CD14-positive monocyte (primary cell): Measurements from ENCODE around the gene PRKN. TPM values are rescaled to one million over a fixed set of nuclear protein-coding genes. Genes with fewer than 3 reads are reported as not detected.

ENCODE experiments used
- DNase-seq, 3 donors: peaks; one replicate each; pipeline ENCODE4 v3.0.0-alpha.2; 2011 to 2022
- H2AFZ ChIP-seq: 2 replicates; pipeline ENCODE4 v1.6.0; 2012; ENCODE audit warnings: mild to moderate bottlenecking, low read depth, low read length, inconsistent platforms; ENCODE audit not compliant: insufficient read depth, poor library complexity, severe bottlenecking
- H3K27ac ChIP-seq, 2 donors: 1 replicate in 1 of 2; 2 replicates in 1 of 2; pipeline ENCODE4 v1.5.1; 2012 to 2013; ENCODE audit warnings: low read length in 2 of 2, control low read depth in 1 of 2, inconsistent platforms in 1 of 2, low read depth in 1 of 2, mild to moderate bottlenecking in 1 of 2
- H3K27me3 ChIP-seq, 2 donors: one replicate each; pipeline versions ENCODE4 v1.6.0 to v1.6.1; 2011 to 2013; ENCODE audit warnings: low read length in 2 of 2; ENCODE audit not compliant: control insufficient read depth in 2 of 2, insufficient read depth in 2 of 2
- H3K36me3 ChIP-seq, 2 donors: replicated peaks in 1 of 2; 1 replicate in 1 of 2; 2 replicates in 1 of 2; pipeline versions ENCODE4 v1.5.1 to v1.6.1; 2012 to 2013; ENCODE audit warnings: low read length in 2 of 2, control low read depth in 1 of 2, inconsistent platforms in 1 of 2, mild to moderate bottlenecking in 1 of 2; ENCODE audit not compliant: insufficient read depth in 2 of 2, control insufficient read depth in 1 of 2
- H3K4me1 ChIP-seq, 2 donors: 1 replicate in 1 of 2; 2 replicates in 1 of 2; pipeline versions ENCODE4 v1.5.1 to v1.6.1; 2012 to 2013; ENCODE audit warnings: low read length in 2 of 2, control low read depth in 1 of 2, inconsistent platforms in 1 of 2, mild to moderate bottlenecking in 1 of 2, moderate library complexity in 1 of 2; ENCODE audit not compliant: insufficient read depth in 2 of 2, control insufficient read depth in 1 of 2
- H3K4me2 ChIP-seq: replicated peaks from 2 replicates; pipeline ENCODE3; 2012; ENCODE audit warnings: low read length, moderate library complexity, mild to moderate bottlenecking; ENCODE audit not compliant: poor library complexity, severe bottlenecking; ENCODE audit errors: extremely low read depth
- H3K4me3 ChIP-seq, 3 experiments: fragments of 200-600 bp in 1 of 3; sonication (generic) in 1 of 3; replicated peaks in 1 of 3; 1 replicate in 2 of 3; 2 replicates in 1 of 3; pipeline ENCODE4 v1.5.1; 2011 to 2013; ENCODE audit warnings: low read length in 3 of 3, mild to moderate bottlenecking in 3 of 3, control low read depth in 2 of 3, low read depth in 2 of 3, inconsistent platforms in 1 of 3, moderate library complexity in 1 of 3
- H3K79me2 ChIP-seq: 2 replicates; pipeline ENCODE4 v1.6.0; 2012; ENCODE audit warnings: mild to moderate bottlenecking, control low read depth, inconsistent platforms, low read length, moderate library complexity; ENCODE audit not compliant: insufficient read depth
- H3K9ac ChIP-seq: 2 replicates; pipeline ENCODE4 v1.6.0; 2017; ENCODE audit warnings: low read length, mild to moderate bottlenecking; ENCODE audit not compliant: insufficient read depth, poor library complexity, severe bottlenecking
- H3K9me3 ChIP-seq, 2 donors: replicated peaks in 1 of 2; 1 replicate in 1 of 2; 2 replicates in 1 of 2; pipeline versions ENCODE4 v1.5.1 to v1.6.1; 2012 to 2013; ENCODE audit warnings: low read length in 2 of 2, control low read depth in 1 of 2; ENCODE audit not compliant: control insufficient read depth in 1 of 2, insufficient read depth in 1 of 2
- H4K20me1 ChIP-seq: 2 replicates; pipeline ENCODE4 v1.6.0; 2012; ENCODE audit warnings: mild to moderate bottlenecking, low read length, control low read depth, moderate library complexity; ENCODE audit not compliant: insufficient read depth
- H3K27ac Mint-ChIP-seq, 7 donors: one replicate each; pipeline ENCODE4 v1.8.0; 2020; ENCODE audit warnings: mild to moderate bottlenecking in 7 of 7, mixed read lengths in 7 of 7, moderate library complexity in 6 of 7, inconsistent platforms in 2 of 7
- H3K27me3 Mint-ChIP-seq, 3 donors: one replicate each; pipeline ENCODE4 v1.8.0; 2021 to 2022; ENCODE audit warnings: low read depth in 3 of 3, mild to moderate bottlenecking in 3 of 3, mixed read lengths in 3 of 3, moderate library complexity in 3 of 3, inconsistent platforms in 1 of 3
- H3K36me3 Mint-ChIP-seq, 2 donors: one replicate each; pipeline ENCODE4 v1.8.0; 2020; ENCODE audit warnings: mixed read lengths in 2 of 2, inconsistent platforms in 1 of 2, mild to moderate bottlenecking in 1 of 2
- H3K4me1 Mint-ChIP-seq: one replicate; pipeline ENCODE4 v1.8.0; 2020; ENCODE audit warnings: mild to moderate bottlenecking, mixed read lengths
- H3K4me3 Mint-ChIP-seq, 2 donors: one replicate each; pipeline ENCODE4 v1.8.0; 2020; ENCODE audit warnings: mild to moderate bottlenecking in 2 of 2, mixed read lengths in 2 of 2, moderate library complexity in 1 of 2
- H3K9me3 Mint-ChIP-seq, 7 donors: one replicate each; pipeline ENCODE4 v1.8.0; 2020 to 2022; ENCODE audit warnings: mixed read lengths in 7 of 7, mild to moderate bottlenecking in 6 of 7, moderate library complexity in 6 of 7, inconsistent platforms in 2 of 7
- CTCF ChIP-seq: fragments of 200-600 bp; IDR thresholded peaks from one replicate; pipeline ENCODE4 v1.8.0; 2022; ENCODE audit warnings: antibody characterized with exemption, mild to moderate bottlenecking
- WGBS: methylation state at CpG from one replicate; pipeline ENCODE4 v1.1.5; 2013; ENCODE audit warnings: missing lambda C conversion rate; ENCODE audit not compliant: insufficient coverage; 5-methylcytosine and 5-hydroxymethylcytosine counted together
- intact Hi-C, 2 donors: fragments of 100-400 bp; cut with micrococcal nuclease; formaldehyde crosslinking; loops; one replicate each; pipeline versions ENCODE4 v1.15.0 to v1.15.1; 2023
- polyA plus RNA-seq, 3 donors: library from polyadenylated mRNA; depleted of rRNA in 1 of 3; unstranded in 2 of 3; stranded (reverse) in 1 of 3; fragments of 300-500 nt in 2 of 3; fragments of >200 nt in 1 of 3; fragmentation: Illumina TruSeq in 2 of 3; gene quantifications; 1 replicate in 2 of 3; 2 replicates in 1 of 3; pipeline ENCODE4 v1.2.3, GENCODE V29; 2012 to 2021

PRKN gene
- polyA plus RNA-seq, 3 donors, result 0.19 to 0.21 TPM; not detected in 1

GRCh38 chr6:161422710-161423680 is 1304.6 kb downstream of the PRKN start:
- Mint-ChIP-seq H3K4me1 (no peaks in the 10 kb centered on the region), H3K27me3 (peaks cover 0 to 1% (median 1%) of the 10 kb centered on the region in 3 donors), H3K9me3 (peaks cover 0 to 9% (median 0%) of the 10 kb centered on the region in 7 donors), H3K27ac (no peak overlapping the region), H3K36me3 (no peaks in the 10 kb centered on the region), H3K4me3 (no peak overlapping the region)
- Histone ChIP-seq H3K4me1 (no peaks in the 10 kb centered on the region), H3K79me2 (no peaks in the 10 kb centered on the region), H3K4me3 (no peak overlapping the region), H3K36me3 (no peaks in the 10 kb centered on the region), H3K4me2 (no peak overlapping the region), H2AFZ (no peak overlapping the region), H3K27ac (no peak overlapping the region), H4K20me1 (no peaks in the 10 kb centered on the region), H3K9ac (no peak overlapping the region), H3K9me3 (no peaks in the 10 kb centered on the region), H3K27me3 (no peaks in the 10 kb centered on the region)
- intact Hi-C loops, result no loop called here
- DNase-seq, result no peak
- WGBS, result 94% methylated on average over 15 of the region's 16 CpGs
- TF ChIP-seq CTCF, result no peak

- WGBS, result 50% methylated on average over 2 of the region's 7 CpGs
- no peaks in the 10 kb centered on the region for H3K9me3 Mint-ChIP-seq
- no peaks in the 10 kb centered on the region for H3K27me3 ChIP-seq
- peaks cover 0 to 6% (median 1%) of the 10 kb centered on the region in 3 donors for H3K27me3 Mint-ChIP-seq
- H3K4me2 ChIP-seq, result no peak overlapping the region
- intact Hi-C loops, result no loop called here
- H3K9ac ChIP-seq, result no peak overlapping the region
- no peak overlapping the region for H2AFZ ChIP-seq
- H3K79me2 ChIP-seq, result no peaks in the 10 kb centered on the region
- H3K9me3 ChIP-seq, result no peaks in the 10 kb centered on the region
- no peaks in the 10 kb centered on the region for H3K36me3 ChIP-seq
- H3K4me1 ChIP-seq, result no peaks in the 10 kb centered on the region
- H3K27ac Mint-ChIP-seq, result no peak overlapping the region
- H3K4me3 Mint-ChIP-seq, result no peak overlapping the region
- peak; percentile 68 for TF ChIP-seq CTCF
- peak; percentile 8 to 26 (median 10) for DNase-seq
- no peaks in the 10 kb centered on the region for H3K4me1 Mint-ChIP-seq
- H3K36me3 Mint-ChIP-seq, result no peaks in the 10 kb centered on the region
- H3K27ac ChIP-seq, result no peak overlapping the region
- H4K20me1 ChIP-seq, result no peaks in the 10 kb centered on the region
- H3K4me3 ChIP-seq, result no peak overlapping the region
These were observed 1309.1 kb downstream of the PRKN start for GRCh38 chr6:161418463-161418945.
